Measurements from ENCODE around the gene FGFR2. TPM values are rescaled to one million over a fixed set of nuclear protein-coding genes. Genes with fewer than 3 reads are reported as not detected.

Gene FGFR2
- total and polyA plus RNA-seq, 2 experiments from 2014 or later: 41.3 to 90.4 TPM

GRCh38 chr10:121462281-121462680 is 136.0 kb downstream of the FGFR2 start:
- Histone ChIP-seq H3K4me1 (ENCODE audit: insufficient read depth) (no peaks in the 10 kb centered on the region), H3K9me3 (ENCODE audit: low read depth) (no peaks in the 10 kb centered on the region), H3K36me3 (replicated peaks; ENCODE audit: insufficient read depth, low read depth) (no peaks in the 10 kb centered on the region), H4K20me1 (ENCODE audit: insufficient read depth, poor library complexity, severe bottlenecking) (no peaks in the 10 kb centered on the region), H3K4me3 (no peak overlapping the region), H3K79me2 (no peaks in the 10 kb centered on the region), H2AFZ (no peak overlapping the region), H3K4me2 (no peak overlapping the region), H3K27me3 (no peaks in the 10 kb centered on the region), H3K9me2 (replicated peaks; ENCODE audit: insufficient read depth) (no peaks in the 10 kb centered on the region), H3K27ac (no peak overlapping the region)
- TF ChIP-seq EZH2phosphoT487 (IDR thresholded peaks at IDR 0.05; ENCODE audit: low read depth, severe bottlenecking, unreplicated experiment) (no peak), EZH2 (IDR thresholded peaks at IDR 0.05; ENCODE audit: borderline replicate concordance) (no peak)
- TF ChIP-seq, protein P1, sequence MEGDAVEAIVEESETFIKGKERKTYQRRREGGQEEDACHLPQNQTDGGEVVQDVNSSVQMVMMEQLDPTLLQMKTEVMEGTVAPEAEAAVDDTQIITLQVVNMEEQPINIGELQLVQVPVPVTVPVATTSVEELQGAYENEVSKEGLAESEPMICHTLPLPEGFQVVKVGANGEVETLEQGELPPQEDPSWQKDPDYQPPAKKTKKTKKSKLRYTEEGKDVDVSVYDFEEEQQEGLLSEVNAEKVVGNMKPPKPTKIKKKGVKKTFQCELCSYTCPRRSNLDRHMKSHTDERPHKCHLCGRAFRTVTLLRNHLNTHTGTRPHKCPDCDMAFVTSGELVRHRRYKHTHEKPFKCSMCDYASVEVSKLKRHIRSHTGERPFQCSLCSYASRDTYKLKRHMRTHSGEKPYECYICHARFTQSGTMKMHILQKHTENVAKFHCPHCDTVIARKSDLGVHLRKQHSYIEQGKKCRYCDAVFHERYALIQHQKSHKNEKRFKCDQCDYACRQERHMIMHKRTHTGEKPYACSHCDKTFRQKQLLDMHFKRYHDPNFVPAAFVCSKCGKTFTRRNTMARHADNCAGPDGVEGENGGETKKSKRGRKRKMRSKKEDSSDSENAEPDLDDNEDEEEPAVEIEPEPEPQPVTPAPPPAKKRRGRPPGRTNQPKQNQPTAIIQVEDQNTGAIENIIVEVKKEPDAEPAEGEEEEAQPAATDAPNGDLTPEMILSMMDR (IDR thresholded peaks at IDR 0.05; ENCODE audit: poor library complexity): no peak
- WGBS (ENCODE audit: low lambda C conversion rate, missing lambda C conversion rate): 98% methylated on average over 7 of the region's 7 CpGs
- no peak for DNase-seq (ENCODE audit: low spot score)

- H3K4me1 ChIP-seq (ENCODE audit: insufficient read depth): no peaks in the 10 kb centered on the region
- H3K9me3 ChIP-seq (ENCODE audit: low read depth): no peaks in the 10 kb centered on the region
- WGBS (ENCODE audit: low lambda C conversion rate, missing lambda C conversion rate): 91% methylated on average over 5 of the region's 5 CpGs
- no peaks in the 10 kb centered on the region for H3K79me2 ChIP-seq
- H3K9me2 ChIP-seq (replicated peaks; ENCODE audit: insufficient read depth): no peaks in the 10 kb centered on the region
- no peak overlapping the region for H3K4me2 ChIP-seq
- DNase-seq (ENCODE audit: low spot score): no peak
- no peak overlapping the region for H3K4me3 ChIP-seq
- TF ChIP-seq EZH2phosphoT487 (IDR thresholded peaks at IDR 0.05; ENCODE audit: low read depth, severe bottlenecking, unreplicated experiment): no peak
- TF ChIP-seq, protein P1 (IDR thresholded peaks at IDR 0.05; ENCODE audit: poor library complexity): no peak
- TF ChIP-seq EZH2 (IDR thresholded peaks at IDR 0.05; ENCODE audit: borderline replicate concordance): no peak
- H4K20me1 ChIP-seq (ENCODE audit: insufficient read depth, poor library complexity, severe bottlenecking): no peaks in the 10 kb centered on the region
- no peak overlapping the region for H2AFZ ChIP-seq
- H3K27ac ChIP-seq: no peak overlapping the region
- no peaks in the 10 kb centered on the region for H3K36me3 ChIP-seq (replicated peaks; ENCODE audit: insufficient read depth, low read depth)
- no peaks in the 10 kb centered on the region for H3K27me3 ChIP-seq
Measured at GRCh38 chr10:121461307-121461706, 136.9 kb downstream of the FGFR2 start.

DNA sequence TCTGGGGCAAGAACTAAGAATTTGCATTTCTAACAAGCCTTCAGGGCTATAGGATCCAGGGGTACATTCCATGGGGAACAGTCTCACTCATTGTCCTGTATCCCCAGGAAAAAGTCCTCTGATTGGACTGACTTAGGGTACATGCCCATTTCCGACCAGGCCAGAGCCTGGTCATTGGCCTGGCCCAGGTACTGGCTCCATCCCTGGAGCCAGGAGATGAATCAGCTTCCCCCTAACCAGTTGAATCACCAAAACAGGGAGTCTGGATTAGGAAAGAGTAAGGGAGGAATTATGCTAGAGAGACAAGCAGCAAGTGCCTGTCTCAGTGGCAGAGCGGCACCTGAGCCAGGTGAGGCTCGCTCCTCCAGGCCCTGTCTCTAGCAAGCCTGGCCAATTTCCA is 137.5 kb downstream of the FGFR2 start:
- H4K20me1 ChIP-seq (ENCODE audit: insufficient read depth, poor library complexity, severe bottlenecking): no peaks in the 10 kb centered on the region
- no peak for TF ChIP-seq EZH2 (IDR thresholded peaks at IDR 0.05; ENCODE audit: borderline replicate concordance)
- TF ChIP-seq, protein P1 (IDR thresholded peaks at IDR 0.05; ENCODE audit: poor library complexity): no peak
- TF ChIP-seq EZH2phosphoT487 (IDR thresholded peaks at IDR 0.05; ENCODE audit: low read depth, severe bottlenecking, unreplicated experiment): no peak
- H3K9me2 ChIP-seq (replicated peaks; ENCODE audit: insufficient read depth): no peaks in the 10 kb centered on the region
- no peak overlapping the region for H3K27ac ChIP-seq
- H3K36me3 ChIP-seq (replicated peaks; ENCODE audit: insufficient read depth, low read depth): no peaks in the 10 kb centered on the region
- no peaks in the 10 kb centered on the region for H3K9me3 ChIP-seq (ENCODE audit: low read depth)
- H3K4me3 ChIP-seq: no peak overlapping the region
- H3K4me2 ChIP-seq: no peak overlapping the region
- H3K27me3 ChIP-seq: no peaks in the 10 kb centered on the region
- no peaks in the 10 kb centered on the region for H3K4me1 ChIP-seq (ENCODE audit: insufficient read depth)
- WGBS (ENCODE audit: low lambda C conversion rate, missing lambda C conversion rate): 99% methylated on average over 3 of the region's 3 CpGs
- no peak overlapping the region for H2AFZ ChIP-seq
- DNase-seq (ENCODE audit: low spot score): no peak
- H3K79me2 ChIP-seq: no peaks in the 10 kb centered on the region
